Amniotic stem cell (primary cell): ENCODE data around the gene ARHGAP25.

Source experiments
- DNase-seq: peaks from one replicate; lab custom pipeline; 2025; lab: John Stamatoyannopoulos, UW

Gene ARHGAP25

GRCh38 chr2:68834737-68835376 lies 100.2 kb downstream of the ARHGAP25 start:
- no peak for DNase-seq

GRCh38 chr2:68835621-68836020 lies 101.0 kb downstream of the ARHGAP25 start:
- no peak for DNase-seq

DNA sequence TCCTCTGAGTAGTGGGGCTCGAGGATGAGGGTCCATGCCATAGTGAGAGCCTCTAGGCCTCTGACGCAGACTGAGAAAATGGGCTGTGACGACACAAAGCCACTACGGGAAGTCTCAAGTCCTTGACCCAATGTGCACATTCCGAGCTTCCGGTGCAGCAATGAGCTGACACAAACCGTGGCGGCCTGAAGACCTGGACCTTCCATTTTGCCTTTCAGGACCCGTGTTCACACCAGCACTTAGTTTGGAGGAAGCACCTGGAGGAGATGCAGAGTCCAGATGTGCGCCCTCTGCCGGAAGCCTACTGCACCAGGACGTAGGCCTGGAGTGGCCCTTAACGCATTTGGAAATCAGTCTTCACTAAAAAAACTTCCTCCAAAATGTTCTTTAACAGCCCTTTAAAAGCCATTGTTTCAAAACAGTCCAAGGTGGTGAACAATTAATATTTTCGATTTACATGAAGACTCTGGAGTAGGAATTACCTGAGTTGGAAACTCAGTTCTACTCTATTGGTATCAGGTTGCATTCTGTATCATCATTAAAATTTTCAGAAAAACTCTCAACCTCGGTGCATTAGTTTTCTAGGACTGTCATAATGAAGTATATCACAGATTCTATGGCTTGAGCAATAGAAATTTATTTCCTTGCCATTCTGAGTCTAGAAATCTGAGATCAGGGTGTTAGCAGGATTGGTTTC lies 102.7 kb downstream of the ARHGAP25 start:
- DNase-seq, result no peak

DNA sequence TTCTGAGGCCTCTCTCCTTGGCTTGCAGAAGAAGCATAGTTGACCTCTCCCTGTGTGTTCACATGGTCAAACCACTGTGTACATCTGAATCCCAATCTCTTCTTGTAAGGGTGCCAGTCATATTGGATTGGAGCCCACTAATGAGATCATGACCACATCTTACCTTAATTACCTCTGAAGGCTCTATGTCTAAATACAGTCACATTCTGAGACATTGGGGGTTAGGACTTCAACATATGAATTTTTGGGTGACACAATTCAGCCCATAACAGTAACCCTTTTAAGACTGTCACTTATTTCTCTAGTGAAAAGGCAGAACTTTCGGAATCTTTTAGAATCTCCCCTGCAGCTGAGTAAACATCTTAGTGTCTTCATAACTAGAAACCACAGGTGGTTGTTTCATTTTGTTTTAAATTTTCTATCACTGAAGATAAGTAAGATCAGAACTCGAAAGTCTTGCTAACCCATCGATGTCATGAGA lies 103.3 kb downstream of the ARHGAP25 start:
- DNase-seq, result no peak

DNA sequence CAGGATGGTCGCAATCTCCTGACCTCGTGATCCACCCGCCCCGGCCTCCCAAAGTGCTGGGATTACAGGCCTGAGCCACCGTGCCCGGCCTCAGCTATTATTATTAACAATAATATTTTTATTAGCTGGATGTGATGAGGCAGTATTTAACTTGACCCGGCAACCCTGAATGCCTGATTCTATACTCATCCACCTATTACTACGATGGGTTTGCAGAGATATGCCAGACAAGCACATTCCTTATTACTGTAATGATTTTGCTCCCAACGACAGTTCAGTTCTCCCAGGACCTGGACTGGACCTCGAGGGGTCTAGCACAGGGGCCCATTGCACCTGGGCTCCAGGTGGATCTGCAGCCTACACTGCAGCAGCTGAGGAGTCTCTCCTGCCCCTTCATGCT lies 104.0 kb downstream of the ARHGAP25 start:
- DNase-seq, result no peak

DNA sequence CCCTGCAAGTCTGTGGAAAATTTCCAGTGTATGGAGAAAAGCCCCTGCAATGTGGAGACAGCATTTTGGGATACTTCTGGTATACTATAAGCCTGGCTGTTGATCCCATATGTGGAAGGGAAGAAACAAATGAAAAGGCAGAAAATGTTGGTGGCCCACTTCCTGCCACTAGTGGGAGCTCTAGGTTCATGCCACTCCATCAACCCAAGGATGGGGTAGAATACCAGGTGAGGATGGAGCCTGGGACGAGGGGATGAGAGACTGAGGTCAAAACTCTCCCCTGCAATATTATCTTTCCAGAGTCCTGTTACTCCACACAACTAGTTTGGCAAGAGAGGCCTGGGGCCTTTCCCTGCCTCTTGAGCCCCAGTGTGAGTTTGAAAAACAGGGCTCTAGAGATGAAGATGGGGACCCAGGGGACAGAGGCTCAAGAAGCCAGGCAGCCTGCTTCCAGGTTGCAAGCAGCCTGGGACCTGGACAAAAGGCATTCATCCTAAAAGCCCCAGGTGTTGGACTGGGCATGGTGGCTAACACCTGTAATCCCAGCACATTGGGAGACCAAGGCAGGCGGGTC lies 104.7 kb downstream of the ARHGAP25 start:
- no peak for DNase-seq

GRCh38 chr2:68845043-68845442 lies 110.4 kb downstream of the ARHGAP25 start:
- no peak for DNase-seq

GRCh38 chr2:68846091-68846490 lies 111.5 kb downstream of the ARHGAP25 start:
- DNase-seq, result no peak

DNA sequence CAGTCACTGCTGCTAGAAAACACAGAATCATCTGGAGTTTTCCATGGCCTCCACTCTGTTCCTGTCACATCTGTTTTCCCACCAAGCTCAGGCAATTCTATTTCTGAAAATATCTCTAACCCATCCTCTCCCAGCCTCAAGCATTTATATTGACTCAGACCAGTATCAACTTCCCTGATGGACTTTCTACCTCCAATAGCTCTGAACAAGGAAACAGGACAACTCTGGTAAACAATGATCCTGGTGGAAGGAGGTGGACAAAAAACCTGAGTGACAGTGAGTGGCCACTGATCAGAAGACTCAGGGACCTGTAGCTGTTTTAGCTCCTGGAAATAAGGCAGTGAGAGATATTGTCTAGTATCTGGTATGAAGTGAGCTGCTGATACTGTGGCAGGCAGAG lies 113.1 kb downstream of the ARHGAP25 start:
- DNase-seq, result no peak

DNA sequence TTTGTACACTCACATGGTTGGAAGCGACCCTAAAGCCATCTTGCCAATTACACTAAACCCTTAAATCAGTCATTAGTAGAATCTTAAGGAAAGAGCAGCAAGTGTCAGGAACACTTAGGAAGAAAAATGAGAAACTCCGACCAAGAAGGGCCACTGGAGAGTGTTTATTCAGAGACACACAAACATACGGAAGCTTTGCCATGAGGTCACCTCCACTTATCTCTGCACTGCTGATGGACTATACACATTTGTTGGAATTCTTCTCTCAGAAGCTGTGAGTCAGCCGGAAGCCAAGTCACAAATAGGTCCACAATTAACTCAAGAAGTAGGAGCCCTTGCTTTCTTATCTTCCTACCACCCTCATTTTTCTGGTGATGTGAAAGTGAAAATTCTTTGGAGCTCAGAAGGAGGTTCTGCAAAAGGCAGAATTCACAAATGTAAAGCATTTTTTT lies 115.0 kb downstream of the ARHGAP25 start:
- no peak for DNase-seq

- no peak for DNase-seq
Measured at GRCh38 chr2:68850524-68850923, 115.9 kb downstream of the ARHGAP25 start.

DNA sequence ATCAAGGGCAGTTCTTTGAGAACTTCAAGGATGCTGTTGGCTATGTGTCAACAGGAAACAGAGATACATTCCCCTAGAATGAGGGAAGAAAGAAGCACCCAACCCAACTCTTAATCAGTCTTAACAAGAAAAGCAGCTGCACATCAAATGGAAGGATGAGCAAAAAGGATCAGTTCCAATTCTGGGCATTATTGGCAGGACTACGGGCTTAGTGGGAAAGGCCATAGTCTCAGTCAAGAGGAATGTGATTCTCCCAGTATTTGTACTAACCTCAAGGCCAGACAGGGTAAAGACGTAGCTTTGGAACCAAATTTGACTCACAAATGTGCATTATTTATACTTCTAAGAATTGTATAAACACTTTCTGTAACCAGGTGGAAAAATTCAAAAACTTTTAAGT lies 118.4 kb downstream of the ARHGAP25 start:
- DNase-seq, result no peak

GRCh38 chr2:68853915-68854314 lies 119.3 kb downstream of the ARHGAP25 start:
- DNase-seq, result no peak

- no peak for DNase-seq
Measured at GRCh38 chr2:68854476-68854875, 119.9 kb downstream of the ARHGAP25 start.

DNA sequence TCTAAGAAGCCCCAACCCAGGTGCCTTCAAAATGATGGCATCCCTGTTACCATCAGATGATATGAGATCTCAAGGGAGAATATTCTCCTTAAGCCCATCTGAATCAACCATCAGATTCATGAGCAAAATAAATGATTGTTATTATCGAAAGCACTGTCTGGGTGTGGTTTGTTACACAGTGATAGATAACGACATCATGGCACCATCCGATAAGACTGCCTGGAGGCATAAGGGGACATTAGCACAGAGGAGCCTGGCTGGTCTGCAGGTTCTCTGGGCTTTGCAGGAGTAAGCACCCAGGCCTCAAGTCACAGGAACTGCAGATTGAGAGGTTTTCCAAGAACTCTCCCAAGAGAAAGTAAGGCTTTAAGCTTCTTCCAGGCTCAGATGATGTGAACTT lies 120.9 kb downstream of the ARHGAP25 start:
- DNase-seq, result no peak

DNA sequence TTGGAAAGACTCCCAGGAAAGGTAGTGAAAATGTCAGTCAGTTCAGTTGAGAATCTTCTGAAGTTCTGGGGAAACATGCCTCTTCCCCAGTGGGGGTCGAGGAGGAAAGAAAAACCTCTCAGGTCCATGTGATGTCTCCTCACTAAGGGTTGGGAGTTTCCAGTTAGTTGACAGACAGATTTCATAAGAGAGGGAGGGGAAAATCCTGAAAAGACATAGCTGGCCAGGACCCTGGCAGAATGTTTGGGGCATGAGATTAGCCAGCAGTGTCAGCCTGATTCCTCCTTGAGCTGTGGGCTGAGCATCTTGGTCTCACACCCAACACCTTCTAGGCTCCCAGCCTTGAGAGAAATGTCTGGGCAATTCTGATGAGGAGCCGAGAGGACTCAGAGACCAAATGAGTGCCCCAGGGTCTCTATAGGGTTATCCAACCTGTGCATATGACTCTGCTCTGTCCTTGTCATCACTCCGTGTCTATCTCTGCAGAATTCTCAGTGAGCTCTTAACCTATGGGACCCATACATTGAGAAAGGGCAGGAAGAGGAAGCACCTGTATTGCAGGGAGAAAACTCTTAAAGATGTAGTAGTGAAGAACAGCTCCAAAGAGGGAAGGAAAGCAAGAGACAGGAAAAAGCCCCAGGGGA lies 122.7 kb downstream of the ARHGAP25 start:
- no peak for DNase-seq

GRCh38 chr2:68857855-68858456 lies 123.3 kb downstream of the ARHGAP25 start:
- DNase-seq, result no peak

DNA sequence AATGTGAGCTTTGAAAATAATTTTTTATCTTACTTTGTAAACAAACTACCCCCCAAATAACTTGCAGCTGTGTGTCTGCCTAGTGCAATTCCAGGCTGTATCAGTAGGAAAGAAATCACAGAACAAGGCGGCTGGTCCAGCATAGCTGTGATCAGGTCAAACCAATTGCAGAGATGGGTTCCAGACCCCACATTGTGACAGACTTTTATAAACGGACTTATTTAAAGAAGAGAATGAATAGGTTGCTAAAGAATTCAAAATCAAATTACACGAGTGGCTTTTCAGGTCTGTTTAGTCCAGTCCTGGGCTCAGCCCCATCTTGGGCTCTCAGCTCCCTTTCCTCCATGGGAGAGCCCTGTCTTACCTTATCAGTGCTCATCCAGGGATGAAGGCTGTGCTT lies 125.5 kb downstream of the ARHGAP25 start:
- DNase-seq, result no peak

GRCh38 chr2:68861330-68861729 lies 126.7 kb downstream of the ARHGAP25 start:
- no peak for DNase-seq

DNA sequence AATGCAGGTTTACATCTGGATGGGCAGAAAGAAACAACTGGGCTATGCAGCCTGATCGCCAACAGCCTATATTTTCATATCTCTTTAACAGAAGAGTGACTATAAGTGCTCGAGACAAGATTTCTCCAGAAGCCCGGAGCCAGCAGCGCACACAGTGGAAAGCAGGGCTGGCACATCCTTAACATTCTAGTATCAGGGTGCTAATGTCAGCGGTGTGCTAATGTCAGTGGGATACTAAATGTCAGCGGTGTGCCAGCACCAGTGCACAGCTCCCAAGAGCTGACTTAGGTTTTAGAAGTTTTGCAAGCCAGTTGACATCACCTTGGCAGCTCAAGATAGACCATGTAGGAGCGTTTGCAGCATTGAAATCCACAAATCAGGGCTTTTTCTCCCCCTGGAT lies 128.3 kb downstream of the ARHGAP25 start:
- DNase-seq, result no peak

DNA sequence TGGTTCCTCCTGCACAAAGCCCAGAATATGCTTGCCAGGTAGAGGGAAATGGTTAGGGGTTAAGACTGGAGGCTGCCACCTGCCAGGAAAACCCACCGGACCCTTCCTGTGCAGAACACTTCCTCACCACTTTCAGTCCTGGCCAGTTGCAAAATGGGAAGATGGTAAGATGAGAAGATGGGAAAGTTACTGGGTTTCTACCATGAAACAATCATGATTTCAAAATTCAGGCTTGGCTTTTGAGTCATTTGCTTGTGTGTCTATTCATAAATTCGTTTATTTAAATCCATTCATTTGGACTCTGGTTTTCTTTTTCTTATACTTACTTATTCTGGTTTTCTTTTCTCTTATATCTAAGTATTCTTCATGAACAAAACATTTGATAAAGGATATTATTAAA lies 129.4 kb downstream of the ARHGAP25 start:
- DNase-seq, result no peak

- no peak for DNase-seq
Measured at GRCh38 chr2:68865108-68865507, 130.5 kb downstream of the ARHGAP25 start.
